ENCODE data around the gene MGP.

The MGP gene

DNA sequence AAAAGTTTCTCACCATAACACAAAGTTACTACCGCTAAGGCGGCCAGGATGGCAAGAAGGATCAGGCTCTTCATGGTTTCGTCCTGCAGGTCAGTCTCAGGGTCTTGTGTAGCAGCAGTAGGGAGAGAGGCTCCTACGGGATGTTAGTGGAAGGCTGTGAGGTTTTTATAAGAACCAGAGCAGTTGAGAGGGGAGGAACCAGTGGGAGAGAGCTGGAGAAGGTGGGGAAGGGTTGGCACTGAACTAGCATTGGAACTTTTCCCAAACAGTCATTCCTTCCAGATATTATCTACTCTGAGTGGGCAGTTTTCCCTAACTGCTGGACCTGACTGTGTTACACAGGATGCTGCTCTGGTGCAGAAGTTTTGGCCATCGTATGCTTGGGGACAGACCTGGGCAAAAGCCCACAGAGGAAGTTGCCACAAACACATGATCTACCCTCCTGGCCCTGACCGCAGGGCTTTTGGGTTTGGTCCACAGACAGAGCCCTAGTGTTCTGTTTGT, at the start of gene MGP:
Gene MGP, minus strand, starts transcription at position 137 of the 504 bp plus-strand sequence. Its CDS starts 63 bp downstream, at position 74.
- Histone ChIP-seq H3K4me3 (ENCODE audit: low read depth in 1 of 2, low read length in 2 of 2) (peak within 1 kb of the TSS; percentile 6 to 55), H3K4me1 (ENCODE audit: insufficient read depth, low read length) (peaks cover 18% of the 10 kb centered on the region), H3K27ac (ENCODE audit: low read depth, low read length) (peak within 1 kb of the TSS; percentile 76), H3K27me3 (ENCODE audit: control insufficient read depth in 1 of 2, insufficient read depth in 2 of 2, low read length in 2 of 2) (no peaks in the 10 kb centered on the region), H3K9me3 (ENCODE audit: low read length) (no peaks in the 10 kb centered on the region), H3K36me3 (ENCODE audit: insufficient read depth, low read length) (peaks cover 14% of the 10 kb centered on the region), H3K9ac (ENCODE audit: low read length) (peak within 1 kb of the TSS; percentile 62)

- no peaks in the 10 kb centered on the region for H3K36me3 ChIP-seq (ENCODE audit: insufficient read depth, low read length)
- H3K4me3 ChIP-seq (ENCODE audit: low read depth in 1 of 2, low read length in 2 of 2): no peak overlapping the region
- no peak overlapping the region for H3K27ac ChIP-seq (ENCODE audit: low read depth, low read length)
- peaks cover 9% of the 10 kb centered on the region for H3K4me1 ChIP-seq (ENCODE audit: insufficient read depth, low read length)
- H3K9ac ChIP-seq (ENCODE audit: low read length): no peak overlapping the region
- H3K27me3 ChIP-seq (ENCODE audit: control insufficient read depth in 1 of 2, insufficient read depth in 2 of 2, low read length in 2 of 2): no peaks in the 10 kb centered on the region
- no peaks in the 10 kb centered on the region for H3K9me3 ChIP-seq (ENCODE audit: low read length)
Measured at GRCh38 chr12:14935031-14935430, 49.4 kb upstream of the MGP start.

- Histone ChIP-seq H3K9me3 (ENCODE audit: low read length) (no peaks in the 10 kb centered on the region), H3K36me3 (ENCODE audit: insufficient read depth, low read length) (no peaks in the 10 kb centered on the region)
Measured at GRCh38 chr12:14934511-14934910, 48.9 kb upstream of the MGP start.

DNA sequence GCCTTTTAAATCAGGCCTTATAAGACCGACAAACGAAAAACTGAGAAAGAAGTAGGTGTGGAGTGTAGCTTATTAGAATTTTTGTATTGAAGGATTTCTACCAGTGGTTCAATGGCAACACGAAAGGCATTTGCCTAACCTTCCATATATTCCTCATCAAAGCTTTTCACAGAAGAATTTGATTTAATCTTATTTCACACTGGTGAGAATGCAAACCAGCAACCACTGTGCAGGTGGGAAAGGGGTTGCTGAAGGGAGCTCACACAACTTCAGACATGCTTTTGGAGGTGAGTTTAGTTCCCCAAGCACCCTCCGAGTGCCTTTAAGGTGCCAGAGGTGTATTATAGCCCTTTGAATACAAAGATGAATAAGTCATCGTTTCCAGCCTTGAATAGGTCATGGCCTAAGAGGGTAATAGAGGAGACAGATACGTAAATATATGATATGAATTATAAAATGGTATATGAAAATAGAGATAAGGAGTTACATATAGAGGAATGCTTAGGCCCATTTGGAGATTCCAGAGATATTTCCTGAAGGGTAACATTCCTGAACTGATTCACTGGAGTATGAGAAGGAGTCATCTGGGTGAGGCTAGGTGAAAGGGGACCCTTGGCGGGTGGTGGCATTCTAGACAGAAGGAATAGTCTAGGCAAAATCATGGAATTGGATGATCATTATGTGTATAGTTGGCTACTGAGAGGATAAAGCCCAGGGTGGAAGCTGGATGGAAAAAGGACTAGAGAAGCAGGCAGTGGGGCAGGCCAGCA, 46.3 kb upstream of the MGP start:
- H3K4me1 ChIP-seq (ENCODE audit: insufficient read depth, low read length): peaks cover 6% of the 10 kb centered on the region
- no peak overlapping the region for H3K9ac ChIP-seq (ENCODE audit: low read length)
- no peak overlapping the region for H3K27ac ChIP-seq (ENCODE audit: low read depth, low read length)
- no peaks in the 10 kb centered on the region for H3K27me3 ChIP-seq (ENCODE audit: control insufficient read depth in 1 of 2, insufficient read depth in 2 of 2, low read length in 2 of 2)
- H3K4me3 ChIP-seq (ENCODE audit: low read depth in 1 of 2, low read length in 2 of 2): no peak overlapping the region
- no peaks in the 10 kb centered on the region for H3K9me3 ChIP-seq (ENCODE audit: low read length)
- H3K36me3 ChIP-seq (ENCODE audit: insufficient read depth, low read length): no peaks in the 10 kb centered on the region

More at GRCh38 chr12:14934511-14934910, 48.9 kb upstream of the MGP start:
- no peak overlapping the region for H3K4me3 ChIP-seq (ENCODE audit: low read depth in 1 of 2, low read length in 2 of 2)
- H3K27me3 ChIP-seq (ENCODE audit: control insufficient read depth in 1 of 2, insufficient read depth in 2 of 2, low read length in 2 of 2): no peaks in the 10 kb centered on the region
- no peak overlapping the region for H3K27ac ChIP-seq (ENCODE audit: low read depth, low read length)
- H3K9ac ChIP-seq (ENCODE audit: low read length): no peak overlapping the region
- peaks cover 9% of the 10 kb centered on the region for H3K4me1 ChIP-seq (ENCODE audit: insufficient read depth, low read length)

- H3K27me3 ChIP-seq (ENCODE audit: control insufficient read depth in 1 of 2, insufficient read depth in 2 of 2, low read length in 2 of 2): no peaks in the 10 kb centered on the region
- H3K4me3 ChIP-seq (ENCODE audit: low read depth in 1 of 2, low read length in 2 of 2): no peak overlapping the region
- H3K9ac ChIP-seq (ENCODE audit: low read length): no peak overlapping the region
- H3K27ac ChIP-seq (ENCODE audit: low read depth, low read length): no peak overlapping the region
- peaks cover 6% of the 10 kb centered on the region for H3K4me1 ChIP-seq (ENCODE audit: insufficient read depth, low read length)
- H3K9me3 ChIP-seq (ENCODE audit: low read length): no peaks in the 10 kb centered on the region
- H3K36me3 ChIP-seq (ENCODE audit: insufficient read depth, low read length): no peaks in the 10 kb centered on the region
Measured at GRCh38 chr12:14931359-14931758, 45.7 kb upstream of the MGP start.

- Histone ChIP-seq H3K4me3 (ENCODE audit: low read depth in 1 of 2, low read length in 2 of 2) (no peak overlapping the region), H3K9me3 (ENCODE audit: low read length) (no peaks in the 10 kb centered on the region), H3K36me3 (ENCODE audit: insufficient read depth, low read length) (no peaks in the 10 kb centered on the region), H3K9ac (ENCODE audit: low read length) (no peak overlapping the region), H3K27me3 (ENCODE audit: control insufficient read depth in 1 of 2, insufficient read depth in 2 of 2, low read length in 2 of 2) (no peaks in the 10 kb centered on the region), H3K4me1 (ENCODE audit: insufficient read depth, low read length) (peaks cover 6% of the 10 kb centered on the region), H3K27ac (ENCODE audit: low read depth, low read length) (no peak overlapping the region)
Measured at GRCh38 chr12:14930299-14930698, 44.6 kb upstream of the MGP start.

GRCh38 chr12:14928931-14929330, 43.3 kb upstream of the MGP start:
- no peak overlapping the region for H3K4me3 ChIP-seq (ENCODE audit: low read depth in 1 of 2, low read length in 2 of 2)
- peaks cover 6% of the 10 kb centered on the region for H3K4me1 ChIP-seq (ENCODE audit: insufficient read depth, low read length)
- no peak overlapping the region for H3K27ac ChIP-seq (ENCODE audit: low read depth, low read length)
- no peaks in the 10 kb centered on the region for H3K27me3 ChIP-seq (ENCODE audit: control insufficient read depth in 1 of 2, insufficient read depth in 2 of 2, low read length in 2 of 2)
- no peaks in the 10 kb centered on the region for H3K36me3 ChIP-seq (ENCODE audit: insufficient read depth, low read length)
- no peaks in the 10 kb centered on the region for H3K9me3 ChIP-seq (ENCODE audit: low read length)
- H3K9ac ChIP-seq (ENCODE audit: low read length): no peak overlapping the region

DNA sequence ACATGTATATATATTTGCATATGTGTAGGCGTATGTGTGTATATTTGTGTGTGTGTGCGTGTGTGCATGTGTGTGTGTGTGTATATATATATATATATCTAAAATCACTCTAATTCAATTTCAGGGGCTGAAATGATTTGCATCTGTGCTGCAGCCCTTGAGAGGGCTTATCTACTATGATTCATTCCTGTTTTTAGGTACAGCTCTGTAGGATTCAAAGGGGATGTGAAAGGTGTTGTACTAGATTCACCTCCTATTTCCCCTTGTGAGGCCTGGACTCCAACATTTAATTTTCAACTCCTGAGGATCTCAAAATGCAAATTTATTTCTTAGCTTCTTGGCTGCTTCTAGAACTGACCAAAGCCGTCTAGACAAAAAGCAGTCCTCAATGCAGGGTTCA, 41.6 kb upstream of the MGP start:
- no peak overlapping the region for H3K27ac ChIP-seq (ENCODE audit: low read depth, low read length)
- no peak overlapping the region for H3K9ac ChIP-seq (ENCODE audit: low read length)
- H3K4me1 ChIP-seq (ENCODE audit: insufficient read depth, low read length): peaks cover 6% of the 10 kb centered on the region
- no peaks in the 10 kb centered on the region for H3K27me3 ChIP-seq (ENCODE audit: control insufficient read depth in 1 of 2, insufficient read depth in 2 of 2, low read length in 2 of 2)
- no peak overlapping the region for H3K4me3 ChIP-seq (ENCODE audit: low read depth in 1 of 2, low read length in 2 of 2)
- no peaks in the 10 kb centered on the region for H3K36me3 ChIP-seq (ENCODE audit: insufficient read depth, low read length)
- H3K9me3 ChIP-seq (ENCODE audit: low read length): no peaks in the 10 kb centered on the region

GRCh38 chr12:14924541-14924940, 38.9 kb upstream of the MGP start:
- H3K4me1 ChIP-seq (ENCODE audit: insufficient read depth, low read length): no peaks in the 10 kb centered on the region

GRCh38 chr12:14923944-14924343, 38.3 kb upstream of the MGP start:
- no peaks in the 10 kb centered on the region for H3K27me3 ChIP-seq (ENCODE audit: control insufficient read depth in 1 of 2, insufficient read depth in 2 of 2, low read length in 2 of 2)
- no peak overlapping the region for H3K4me3 ChIP-seq (ENCODE audit: low read depth in 1 of 2, low read length in 2 of 2)
- H3K27ac ChIP-seq (ENCODE audit: low read depth, low read length): no peak overlapping the region
- no peak overlapping the region for H3K9ac ChIP-seq (ENCODE audit: low read length)
- no peaks in the 10 kb centered on the region for H3K36me3 ChIP-seq (ENCODE audit: insufficient read depth, low read length)
- H3K4me1 ChIP-seq (ENCODE audit: insufficient read depth, low read length): no peaks in the 10 kb centered on the region
- H3K9me3 ChIP-seq (ENCODE audit: low read length): no peaks in the 10 kb centered on the region

More at GRCh38 chr12:14924541-14924940, 38.9 kb upstream of the MGP start:
- Histone ChIP-seq H3K27me3 (ENCODE audit: control insufficient read depth in 1 of 2, insufficient read depth in 2 of 2, low read length in 2 of 2) (no peaks in the 10 kb centered on the region), H3K4me3 (ENCODE audit: low read depth in 1 of 2, low read length in 2 of 2) (no peak overlapping the region), H3K27ac (ENCODE audit: low read depth, low read length) (no peak overlapping the region), H3K9me3 (ENCODE audit: low read length) (no peaks in the 10 kb centered on the region), H3K9ac (ENCODE audit: low read length) (no peak overlapping the region), H3K36me3 (ENCODE audit: insufficient read depth, low read length) (no peaks in the 10 kb centered on the region)

DNA sequence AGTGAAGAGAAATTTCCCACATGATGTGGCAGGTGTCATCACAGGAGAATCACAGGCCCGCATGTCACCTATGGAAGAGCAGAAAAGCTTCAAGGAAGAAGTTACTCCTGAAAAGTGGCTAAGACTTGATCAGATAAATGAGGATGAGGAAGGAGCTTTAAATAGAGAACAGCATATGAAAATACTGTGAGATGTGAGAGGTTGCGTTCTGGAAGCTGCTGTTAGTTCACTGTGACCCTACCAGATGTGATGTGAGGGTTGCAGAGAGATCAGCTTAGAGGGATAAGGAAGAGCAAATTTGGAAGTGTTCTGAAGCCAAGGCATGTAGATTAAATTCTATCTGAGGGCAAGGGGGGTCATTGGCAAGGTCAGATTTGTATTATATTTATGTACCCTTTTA, 35.6 kb upstream of the MGP start:
- H3K9me3 ChIP-seq (ENCODE audit: low read length): no peaks in the 10 kb centered on the region
- H3K27me3 ChIP-seq (ENCODE audit: control insufficient read depth in 1 of 2, insufficient read depth in 2 of 2, low read length in 2 of 2): no peaks in the 10 kb centered on the region
- H3K27ac ChIP-seq (ENCODE audit: low read depth, low read length): no peak overlapping the region
- H3K4me3 ChIP-seq (ENCODE audit: low read depth in 1 of 2, low read length in 2 of 2): no peak overlapping the region
- H3K9ac ChIP-seq (ENCODE audit: low read length): no peak overlapping the region
- H3K4me1 ChIP-seq (ENCODE audit: insufficient read depth, low read length): no peaks in the 10 kb centered on the region
- H3K36me3 ChIP-seq (ENCODE audit: insufficient read depth, low read length): no peaks in the 10 kb centered on the region
